Measurements from ENCODE around the gene TRAPPC12. TPM values are rescaled to one million over a fixed set of nuclear protein-coding genes. Genes with fewer than 3 reads are reported as not detected.
A peak's percentile ranks its signal among the peaks of the same experiment; 100 is the strongest.
"Not testable (repeated sequence)": the region's sequence is repeated elsewhere in the genome, so short reads cannot be mapped to it uniquely, and the experiment has no call there.

TRAPPC12 gene
- polyA plus RNA-seq, 12 donors, result 55.0 to 94.5 (median 63.4) TPM; not detected in 1

DNA sequence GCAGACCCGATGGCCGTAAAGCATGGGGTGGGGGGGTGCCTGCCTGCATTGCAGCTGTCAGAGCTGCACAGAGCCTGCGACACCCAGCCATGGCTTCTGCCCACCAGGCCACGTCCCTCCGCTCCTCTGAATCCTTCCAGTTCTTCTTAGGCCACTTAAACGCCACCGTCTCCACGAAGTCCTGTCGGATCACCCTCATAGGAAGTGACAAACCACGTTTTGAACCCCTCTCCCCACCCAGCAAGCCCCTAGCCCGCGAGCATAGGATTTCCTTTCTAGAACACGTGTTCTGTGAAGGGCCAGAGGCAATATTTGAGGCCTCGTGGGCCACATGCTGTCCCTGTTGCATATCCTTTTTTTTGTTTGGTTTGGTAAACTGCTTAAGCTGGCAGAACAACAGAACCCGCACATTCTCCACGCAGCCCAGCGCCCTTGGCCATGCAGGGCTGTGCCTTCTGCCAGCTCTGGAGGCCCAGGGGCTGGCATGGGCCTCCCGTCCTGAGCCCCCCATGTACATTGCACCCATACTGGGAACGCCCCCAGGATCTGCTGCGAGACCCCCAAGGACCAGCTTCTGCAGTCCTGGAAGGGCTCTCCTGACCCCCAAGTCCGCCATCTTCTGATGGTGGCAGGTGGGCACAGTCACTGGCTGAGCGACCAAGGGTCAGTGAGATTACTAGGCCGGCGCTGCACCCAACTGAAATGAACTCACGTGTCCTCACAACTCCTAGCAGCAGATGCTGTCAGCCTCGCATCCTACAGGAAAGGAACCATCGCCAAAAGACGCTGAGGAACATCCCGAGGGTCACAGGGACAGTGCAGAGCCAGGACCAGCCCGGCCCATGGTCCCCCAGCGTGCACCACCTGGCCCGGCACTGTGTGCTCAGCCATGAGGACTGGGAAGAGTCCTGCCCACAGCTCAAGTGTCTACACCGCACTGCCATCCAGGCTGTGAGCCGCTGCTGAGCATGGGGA is 104.8 kb downstream of the TRAPPC12 start:
- DNase-seq, result no peak

DNA sequence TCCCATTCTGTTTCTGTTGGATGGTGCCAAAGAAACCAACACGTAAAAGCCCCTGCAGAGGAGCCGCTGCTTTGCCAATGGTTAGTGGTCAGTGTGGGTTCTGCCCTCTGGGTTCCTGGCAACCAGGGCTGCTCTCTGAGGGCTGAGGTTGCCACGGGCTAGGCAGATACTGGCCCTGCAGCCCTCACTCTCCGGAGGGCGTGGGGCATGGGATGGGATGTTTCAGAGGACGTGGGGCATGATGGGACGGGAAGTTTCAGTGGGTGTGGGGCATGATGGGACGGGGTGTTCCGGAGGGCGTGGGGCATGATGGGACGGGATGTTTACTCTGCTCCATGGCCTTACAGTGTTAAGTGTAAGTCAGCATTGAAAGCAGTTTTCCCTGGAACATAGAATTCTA is 105.7 kb downstream of the TRAPPC12 start:
- no peak for DNase-seq

DNA sequence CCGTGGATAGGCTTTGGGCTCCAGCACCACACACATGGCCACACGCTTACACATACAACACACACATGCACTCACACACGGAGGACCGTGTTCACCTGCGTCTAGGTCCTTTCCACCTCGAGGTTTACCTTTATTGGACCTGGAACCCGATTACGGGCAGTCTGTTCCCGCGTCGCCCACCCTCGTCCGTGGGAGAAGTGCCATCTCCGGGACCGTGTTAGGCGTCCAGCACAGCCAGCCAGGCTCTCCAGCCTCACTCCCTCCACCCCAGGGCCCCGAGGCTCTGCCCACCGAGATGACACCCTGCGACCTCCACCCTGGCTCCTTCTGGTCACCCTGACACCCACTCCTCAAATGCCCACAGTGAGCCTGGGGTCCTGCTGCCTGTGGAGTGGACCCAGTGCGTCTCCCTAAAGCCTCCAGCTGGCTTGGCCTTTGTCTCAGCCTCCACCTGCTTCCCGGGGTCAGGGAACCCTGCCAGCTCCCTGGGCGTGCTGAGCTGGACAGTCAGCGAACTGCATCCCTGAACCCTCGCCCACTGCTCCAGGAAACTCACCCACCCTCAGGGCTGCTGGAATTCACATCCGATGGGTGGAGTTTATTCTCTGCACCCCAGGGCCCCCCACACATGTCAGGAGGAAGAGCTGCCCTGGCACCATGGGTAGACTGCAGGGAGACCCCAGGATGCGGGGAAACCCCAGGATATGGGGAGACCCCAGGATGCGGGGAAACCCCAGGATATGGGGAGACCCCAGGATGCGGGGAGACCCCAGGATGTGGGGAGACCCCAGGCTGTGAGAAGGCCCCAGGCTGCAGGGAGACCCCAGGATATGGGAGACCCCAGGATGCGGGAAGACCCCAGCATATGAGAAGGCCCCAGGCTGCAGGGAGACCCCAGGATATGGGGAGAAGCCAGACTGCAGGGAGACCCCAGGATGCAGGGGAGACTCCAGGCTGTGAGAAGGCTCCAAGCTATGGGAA is 106.8 kb downstream of the TRAPPC12 start:
- no peak for DNase-seq

DNA sequence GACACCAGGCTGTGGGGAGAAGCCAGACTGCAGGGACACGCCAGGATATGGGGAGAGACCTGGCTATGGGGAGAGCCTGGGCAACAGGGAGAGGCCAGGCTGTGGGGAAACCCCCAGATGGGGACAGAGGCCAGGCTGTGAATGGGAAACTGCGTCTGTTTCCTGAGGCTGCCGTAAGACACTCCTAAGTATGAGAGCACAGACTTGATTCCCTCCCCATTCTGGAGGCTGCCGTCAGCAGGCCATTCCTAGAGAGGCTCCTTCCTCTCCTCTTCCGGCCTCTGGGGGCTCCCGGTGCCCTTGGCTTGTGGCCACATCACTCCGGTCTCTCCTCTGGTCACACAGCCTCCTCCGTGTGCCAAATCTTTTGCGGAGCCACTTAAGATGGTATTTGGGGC is 107.5 kb downstream of the TRAPPC12 start:
- DNase-seq, result no peak

DNA sequence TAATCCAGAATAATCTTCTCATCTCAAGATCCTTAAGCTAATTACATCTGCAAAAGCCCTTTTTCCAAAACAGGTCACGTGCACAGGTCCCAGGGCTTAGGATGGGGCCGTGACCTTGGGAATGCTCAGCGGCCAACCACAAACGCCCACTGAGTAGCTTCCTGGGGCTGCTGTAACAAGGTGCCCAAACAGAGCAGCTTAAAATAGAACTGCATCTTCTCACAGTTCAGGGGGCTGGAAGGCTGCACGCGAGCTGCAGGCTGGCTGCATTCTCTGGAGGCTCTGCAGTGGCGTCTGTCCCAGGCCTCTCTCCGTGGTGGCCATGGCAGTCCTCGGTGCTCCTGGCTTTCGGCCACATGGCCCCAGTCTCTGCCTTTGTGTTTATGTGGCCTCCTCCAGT is 107.9 kb downstream of the TRAPPC12 start:
- DNase-seq, result no peak

DNA sequence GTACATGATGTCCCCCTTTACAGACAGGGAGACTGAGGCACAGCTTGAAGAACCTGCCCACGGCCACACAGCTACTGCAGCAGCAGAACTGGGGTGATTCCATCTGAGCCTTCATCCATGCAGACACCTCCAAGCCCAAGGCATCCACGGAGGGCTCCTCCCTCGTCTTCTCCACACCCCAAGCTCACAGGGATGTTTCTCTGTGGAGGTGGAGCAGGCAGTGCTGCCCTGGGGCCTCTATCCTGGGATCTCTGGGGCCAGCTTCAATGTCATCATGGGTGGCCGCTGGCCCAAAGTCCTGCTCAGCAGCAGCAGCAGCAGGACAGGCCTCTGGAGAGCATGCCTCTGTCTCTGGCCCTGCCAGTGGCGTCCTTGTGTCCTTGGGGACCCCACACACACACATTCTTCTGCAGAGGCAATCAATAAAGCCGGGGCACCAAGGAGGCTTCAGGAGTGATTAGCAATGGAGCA is 108.6 kb downstream of the TRAPPC12 start:
- DNase-seq, result no peak

- DNase-seq, result no peak
These were observed 109.6 kb downstream of the TRAPPC12 start for GRCh38 chr2:3488855-3489763.

GRCh38 chr2:3489764-3490115 is 110.2 kb downstream of the TRAPPC12 start:
- no peak for DNase-seq

DNA sequence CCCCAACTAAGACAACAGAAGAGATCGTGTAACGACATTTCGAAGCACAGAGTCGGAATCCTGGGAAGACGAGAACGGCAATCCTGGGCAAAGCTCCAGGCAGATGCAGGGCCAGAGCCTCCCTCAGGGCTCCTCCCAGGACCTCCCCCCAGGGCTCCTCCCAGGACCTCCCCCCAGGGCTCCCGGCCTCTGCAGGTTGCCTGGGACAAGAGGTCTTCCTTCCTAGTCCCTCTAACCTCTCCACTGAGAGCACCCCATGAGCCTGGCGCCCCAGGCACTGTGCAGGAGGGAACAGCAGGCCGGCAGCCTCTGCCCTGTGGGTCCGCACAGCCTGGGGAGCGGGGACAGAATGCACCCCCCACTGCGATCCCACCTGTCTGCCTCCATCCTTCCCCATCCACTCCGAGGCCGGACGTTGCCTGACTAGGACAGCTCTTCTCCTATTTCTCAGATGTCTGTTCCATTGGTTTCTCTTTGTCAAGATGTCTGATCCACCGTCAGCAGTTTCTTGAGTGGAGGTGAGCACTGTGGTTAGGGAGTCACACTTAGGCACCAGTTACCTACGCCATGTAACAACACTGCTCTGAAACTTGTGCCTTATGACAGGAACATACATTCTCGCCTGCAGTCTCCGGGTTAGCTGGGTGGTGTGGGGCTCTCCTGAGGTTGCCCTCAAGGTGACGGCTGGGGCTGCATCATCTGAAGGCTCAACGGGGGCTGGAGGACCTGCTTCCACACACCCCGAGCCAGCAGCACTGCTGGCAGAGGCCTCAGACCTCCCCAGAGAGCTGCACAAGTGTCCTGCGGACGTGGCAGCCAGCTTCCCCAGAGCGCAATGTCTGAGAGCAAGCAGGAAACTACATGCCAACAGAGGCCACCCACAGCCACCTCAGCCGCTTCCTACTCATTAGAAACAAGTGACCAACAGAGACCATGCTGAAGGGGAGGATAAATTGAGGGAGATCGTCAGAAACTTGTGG is 111.0 kb downstream of the TRAPPC12 start:
- no peak for DNase-seq

DNA sequence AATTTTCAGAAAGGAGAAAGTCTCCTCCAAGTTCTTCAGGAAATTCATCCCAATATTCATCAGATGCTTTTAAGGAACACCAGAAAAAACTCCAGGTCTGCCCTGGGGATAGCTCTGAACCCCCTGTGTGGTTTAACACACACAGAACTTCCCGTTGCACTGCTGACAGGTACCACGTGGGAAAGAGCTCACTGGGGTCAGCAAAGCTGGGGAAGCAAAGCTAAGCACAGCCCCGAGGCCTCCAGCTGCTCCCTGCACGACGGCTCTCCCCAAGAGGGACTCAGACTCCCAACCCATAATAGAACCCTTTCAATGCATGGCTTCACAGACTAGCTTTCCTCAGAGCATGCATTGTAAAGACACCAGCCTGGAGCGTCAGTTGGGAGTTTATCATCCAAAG is 111.8 kb downstream of the TRAPPC12 start:
- DNase-seq, result no peak

GRCh38 chr2:3491716-3492474 is 112.4 kb downstream of the TRAPPC12 start:
- DNase-seq, result no peak

DNA sequence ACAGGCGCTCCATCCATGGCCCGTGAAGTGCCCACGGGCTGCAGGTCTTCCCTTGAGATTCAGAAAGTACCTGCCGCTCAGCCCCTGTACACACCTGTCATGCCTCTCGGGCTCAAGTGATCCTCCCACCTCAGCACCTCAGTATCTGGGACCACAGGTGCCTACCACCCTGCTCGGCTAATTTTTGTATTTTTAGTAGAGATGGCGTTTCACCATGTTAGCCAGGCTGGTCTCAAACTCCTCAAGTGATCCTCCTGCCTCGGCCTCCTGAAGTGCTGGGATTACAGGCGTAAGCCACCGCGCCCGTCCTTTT is 112.9 kb downstream of the TRAPPC12 start:
- DNase-seq, result not testable (repeated sequence)

DNA sequence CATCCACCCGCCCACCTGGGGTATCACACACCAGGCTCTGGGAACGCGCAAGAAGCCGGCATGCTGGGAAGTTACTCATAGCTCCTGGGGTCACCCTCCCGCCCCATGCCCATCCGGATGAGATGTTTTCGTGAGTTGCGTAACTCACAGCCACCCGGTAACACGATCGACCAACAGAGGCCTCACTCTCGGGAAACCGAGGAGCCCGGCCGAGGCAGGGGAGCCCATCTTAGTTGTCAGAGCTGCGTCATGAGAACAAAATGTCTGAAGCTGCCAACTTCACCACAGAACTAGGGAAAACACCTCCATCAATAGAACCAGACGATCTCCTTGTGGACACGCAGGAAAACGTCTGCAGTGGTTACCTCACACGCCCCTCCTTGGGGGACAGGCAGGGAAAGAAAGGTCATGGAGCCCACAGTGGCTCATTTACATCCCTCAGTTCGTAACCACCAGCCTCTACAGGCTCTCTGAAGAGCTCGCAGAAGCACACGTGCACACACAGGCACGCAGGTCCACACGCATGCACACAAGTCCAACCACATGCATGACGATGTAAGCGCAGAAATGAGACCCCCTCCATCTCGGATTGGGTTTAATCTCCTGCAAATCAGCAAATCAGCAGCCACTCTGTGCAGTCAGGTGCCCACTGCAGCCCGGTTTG is 113.6 kb downstream of the TRAPPC12 start:
- no peak for DNase-seq

DNA sequence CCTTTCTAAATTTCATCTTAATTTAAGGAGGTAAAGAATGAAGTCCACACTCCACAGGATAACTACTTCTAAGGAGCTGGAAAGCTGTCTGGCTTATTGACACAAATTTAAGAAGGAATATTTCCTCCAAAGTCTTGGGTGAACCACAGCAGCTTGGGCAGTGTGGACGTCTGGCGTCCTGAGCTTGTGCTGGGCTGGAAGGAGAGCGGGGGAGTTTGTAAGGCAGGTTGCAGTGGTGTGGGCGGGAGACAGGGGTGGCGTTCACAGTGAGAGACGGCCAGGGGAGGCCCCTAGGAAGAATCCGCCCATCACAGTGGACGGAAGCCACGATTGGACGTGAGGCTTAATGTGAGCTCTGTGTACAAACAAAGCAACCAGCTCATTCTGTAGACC is 114.1 kb downstream of the TRAPPC12 start:
- DNase-seq, result peak; percentile 46

GRCh38 chr2:3494984-3495666 is 115.6 kb downstream of the TRAPPC12 start:
- DNase-seq, result no peak

DNA sequence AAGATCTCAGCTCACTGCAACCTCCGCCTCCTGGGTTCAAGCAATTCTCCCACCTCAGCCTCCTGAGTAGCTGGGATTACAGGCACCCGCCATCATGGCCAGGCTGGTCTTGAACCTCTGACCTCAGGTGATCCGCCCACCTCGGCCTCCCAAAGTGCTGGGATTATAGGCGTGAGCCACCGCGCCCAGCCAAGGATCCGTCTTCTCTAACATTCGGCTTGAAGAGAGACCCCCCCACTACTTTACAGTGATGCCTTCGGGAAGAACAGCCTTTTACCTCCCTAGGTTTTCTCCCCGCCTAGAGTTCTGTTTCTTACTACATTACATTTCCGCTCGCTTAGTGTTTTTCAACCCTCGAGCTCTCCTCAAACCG is 117.2 kb downstream of the TRAPPC12 start:
- DNase-seq, result not testable (repeated sequence)

DNA sequence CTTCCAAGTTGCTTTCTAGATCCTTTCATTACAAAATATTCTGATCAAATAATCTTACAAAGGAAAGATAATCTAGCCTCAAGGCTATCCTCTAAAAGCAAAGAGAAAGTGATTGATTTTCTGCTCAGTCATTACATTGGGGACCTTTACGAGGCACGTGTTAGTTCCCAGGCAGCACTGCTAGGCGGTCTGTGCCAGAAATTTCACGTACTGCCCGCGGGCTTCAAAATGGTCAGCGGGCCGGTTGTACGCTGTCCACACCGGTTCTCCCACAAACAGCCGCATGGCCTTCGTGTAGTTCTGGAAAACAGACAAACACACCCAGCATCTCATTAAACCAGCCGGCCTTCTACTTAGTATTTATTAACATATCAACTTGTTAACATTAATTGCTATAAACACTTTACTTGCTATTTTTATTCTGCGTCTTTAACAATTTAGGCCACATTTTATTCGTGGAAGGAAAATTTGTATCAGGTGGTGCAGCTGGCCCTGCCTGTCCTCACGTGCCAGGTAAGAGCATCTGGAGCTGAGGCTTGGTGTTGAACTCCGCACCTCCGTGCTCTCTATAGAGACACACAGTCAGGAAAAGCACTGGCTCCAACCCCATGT is 119.4 kb downstream of the TRAPPC12 start:
- DNase-seq, result no peak
